Neural cell (in vitro differentiated cells): ENCODE results near the gene FGF16. TPM values are rescaled to one million over a fixed set of nuclear protein-coding genes. Genes with fewer than 3 reads are reported as not detected.

Experiments used
- H2AFZ ChIP-seq: fragments of 200-600, 300-800 bp; sonication (generic), shearing (Covaris generic); 2 replicates; pipeline ENCODE4 v1.6.0; 2014; ENCODE audit warnings: low read depth, mild to moderate bottlenecking, antibody characterized with exemption, low read length, moderate library complexity
- H3F3A ChIP-seq: fragments of 200-600 bp; shearing (Covaris generic); 2 replicates; pipeline ENCODE4 v1.6.1; 2016; ENCODE audit warnings: mild to moderate bottlenecking, moderate library complexity, mixed read lengths, antibody characterized with exemption, low read length; ENCODE audit not compliant: insufficient read depth, poor library complexity, severe bottlenecking
- H3K27ac ChIP-seq: fragments of 200-600, 300-800 bp; sonication (generic), shearing (Covaris generic); 2 replicates; pipeline ENCODE4 v1.5.1; 2014; ENCODE audit warnings: mild to moderate bottlenecking, low read length, moderate library complexity
- H3K27me3 ChIP-seq: fragments of 300-800, 200-600 bp; sonication (generic), shearing (Covaris generic); 2 replicates; pipeline ENCODE4 v1.6.0; 2014; ENCODE audit warnings: mild to moderate bottlenecking, low read depth, low read length, moderate library complexity; ENCODE audit not compliant: insufficient read depth
- H3K36me3 ChIP-seq: fragments of 300-800, 200-600 bp; sonication (generic), shearing (Covaris generic); 2 replicates; pipeline ENCODE4 v1.5.1; 2014; ENCODE audit warnings: mild to moderate bottlenecking, antibody characterized with exemption, low read length, moderate library complexity; ENCODE audit not compliant: insufficient read depth
- H3K4me2 ChIP-seq: fragments of 300-800, 200-600 bp; sonication (generic), shearing (Covaris generic); 2 replicates; pipeline ENCODE4 v1.6.0; 2014; ENCODE audit warnings: mild to moderate bottlenecking, low read length
- H3K4me3 ChIP-seq: fragments of 300-800, 200-600 bp; sonication (generic), shearing (Covaris generic); 2 replicates; pipeline ENCODE4 v1.5.1; 2014; ENCODE audit warnings: mild to moderate bottlenecking, low read length, moderate library complexity
- H3K79me2 ChIP-seq: fragments of 200-600 bp; shearing (Covaris generic); replicated peaks from 2 replicates; pipeline ENCODE4 v1.6.0; 2014; ENCODE audit warnings: mild to moderate bottlenecking, low read length, moderate library complexity; ENCODE audit not compliant: insufficient read depth
- H3K9ac ChIP-seq: fragments of 300-800, 200-600 bp; sonication (generic), shearing (Covaris generic); 2 replicates; pipeline ENCODE4 v1.6.1; 2016; ENCODE audit warnings: mild to moderate bottlenecking, low read length, mixed read lengths
- H3K9me2 ChIP-seq: fragments of 200-600 bp; shearing (Covaris generic); 2 replicates; pipeline ENCODE4 v1.6.1; 2016; ENCODE audit warnings: mild to moderate bottlenecking, low read length, mixed read lengths; ENCODE audit not compliant: insufficient read depth
- H3K9me3 ChIP-seq: fragments of 200-600, 300-800 bp; sonication (generic), shearing (Covaris generic); 2 replicates; pipeline ENCODE4 v1.6.1; 2016; ENCODE audit warnings: mild to moderate bottlenecking, mixed run types, low read length, moderate library complexity, mixed read lengths
- H4K20me1 ChIP-seq: fragments of 200-600 bp; shearing (Covaris generic); 2 replicates; pipeline ENCODE4 v1.6.1; 2016; ENCODE audit warnings: mild to moderate bottlenecking, mixed run types; ENCODE audit not compliant: insufficient read depth
- EP300 ChIP-seq: fragments of 450-650 bp; conservative IDR thresholded peaks from 2 replicates; pipeline ENCODE4 v1.6.1; 2014; ENCODE audit warnings: antibody characterized with exemption, mild to moderate bottlenecking, moderate library complexity; ENCODE audit not compliant: poor library complexity, severe bottlenecking
- EZH2 ChIP-seq: fragments of 200-600, 300-800 bp; shearing (Covaris generic), sonication (generic); IDR thresholded peaks from 2 replicates; pipeline ENCODE4 v1.6.1; 2014; ENCODE audit warnings: antibody characterized with exemption, low read length, borderline replicate concordance, mild to moderate bottlenecking; ENCODE audit not compliant: insufficient read depth, poor library complexity, severe bottlenecking
- MXI1 ChIP-seq: fragments of 450-650 bp; conservative IDR thresholded peaks from 2 replicates; pipeline ENCODE4 v1.6.1; 2014; ENCODE audit warnings: antibody characterized with exemption, mild to moderate bottlenecking; ENCODE audit not compliant: poor library complexity, severe bottlenecking
- POLR2AphosphoS5 ChIP-seq: IDR thresholded peaks from 2 replicates; pipeline ENCODE4 v1.6.1; 2012
- RAD21 ChIP-seq: fragments of 450-650 bp; conservative IDR thresholded peaks from 2 replicates; pipeline ENCODE4 v1.6.1; 2014; ENCODE audit warnings: antibody characterized with exemption, mild to moderate bottlenecking, moderate library complexity
- SMC3 ChIP-seq: fragments of 450-650 bp; conservative IDR thresholded peaks from 2 replicates; pipeline ENCODE4 v1.6.1; 2014; ENCODE audit warnings: antibody characterized with exemption, mild to moderate bottlenecking, moderate library complexity; ENCODE audit not compliant: poor library complexity
- TAF1 ChIP-seq: IDR thresholded peaks from 2 replicates; pipeline ENCODE4 v1.6.1; 2012; ENCODE audit warnings: low read depth
- polyA plus RNA-seq: library from polyadenylated mRNA; depleted of rRNA; stranded (reverse); fragments of >200 nt; gene quantifications from 2 replicates; pipeline ENCODE4 v1.2.3, GENCODE V29; 2014
- TF ChIP-seq, protein P1 (sequence below): IDR thresholded peaks from 2 replicates; pipeline ENCODE4 v1.6.1; 2012; ENCODE audit warnings: borderline replicate concordance

The FGF16 gene
- polyA plus RNA-seq, 1 donor from 2014 or later: not detected

DNA sequence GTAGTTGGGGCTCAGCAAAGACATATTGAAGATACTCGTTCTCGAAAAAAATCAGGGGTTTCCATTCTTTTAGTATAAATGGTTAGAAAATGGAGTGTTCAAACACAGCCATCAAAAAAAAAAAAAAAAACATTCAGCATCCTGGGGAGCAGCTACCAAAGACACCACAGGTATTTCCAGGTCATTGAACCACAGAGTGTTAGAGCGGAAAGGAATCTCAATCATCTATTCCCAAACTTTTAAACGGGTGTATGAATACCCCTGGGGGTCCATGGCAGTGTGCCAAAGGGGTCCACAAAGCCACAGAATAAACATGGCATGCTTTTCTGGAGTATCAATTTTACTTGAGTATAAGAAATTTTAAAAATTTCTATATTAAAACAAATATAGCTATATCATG, 6.9 kb upstream of the FGF16 start (continued):
- no peak for TF ChIP-seq EP300

DNA sequence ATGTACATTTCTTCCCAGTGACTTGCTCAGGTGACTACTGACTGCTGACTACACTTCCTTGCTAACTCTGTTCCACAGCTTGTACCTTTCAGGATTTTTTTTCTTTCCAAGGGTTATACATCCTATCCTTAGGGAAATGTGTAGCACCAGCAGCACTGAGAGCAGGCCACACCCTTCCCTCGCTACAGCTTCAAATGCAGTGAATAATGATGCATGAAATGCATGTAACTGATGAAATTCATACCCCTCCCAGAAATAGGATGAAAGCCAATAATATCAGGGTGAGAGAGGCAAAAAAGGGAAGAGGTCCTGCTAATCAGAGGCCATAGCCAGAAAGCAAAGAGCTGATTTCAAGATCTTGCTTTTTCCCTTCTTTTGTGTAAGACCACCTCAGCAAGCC, 6.2 kb upstream of the FGF16 start:
- Histone ChIP-seq H3K9ac (no peak overlapping the region), H2AFZ (no peak overlapping the region), H3K9me3 (no peaks in the 10 kb centered on the region), H3K36me3 (no peaks in the 10 kb centered on the region), H3K79me2 (no peaks in the 10 kb centered on the region), H4K20me1 (no peaks in the 10 kb centered on the region), H3K27ac (no peak overlapping the region), H3F3A (no peaks in the 10 kb centered on the region), H3K27me3 (peaks cover 5% of the 10 kb centered on the region), H3K4me3 (no peak overlapping the region), H3K9me2 (no peaks in the 10 kb centered on the region), H3K4me2 (no peak overlapping the region)
- TF ChIP-seq MXI1 (no peak), TAF1 (no peak), POLR2AphosphoS5 (no peak), EP300 (no peak)

- Histone ChIP-seq H2AFZ (no peak overlapping the region), H3K9me2 (no peaks in the 10 kb centered on the region), H3K27me3 (peaks cover 10% of the 10 kb centered on the region), H3K4me2 (no peak overlapping the region), H3K9ac (no peak overlapping the region), H3K36me3 (no peaks in the 10 kb centered on the region), H3K4me3 (no peak overlapping the region), H3K27ac (no peak overlapping the region), H4K20me1 (no peaks in the 10 kb centered on the region), H3K79me2 (no peaks in the 10 kb centered on the region), H3F3A (no peaks in the 10 kb centered on the region), H3K9me3 (no peaks in the 10 kb centered on the region)
- TF ChIP-seq TAF1 (no peak), EZH2 (no peak), POLR2AphosphoS5 (no peak), SMC3 (no peak), EP300 (no peak)
- TF ChIP-seq, protein P1, sequence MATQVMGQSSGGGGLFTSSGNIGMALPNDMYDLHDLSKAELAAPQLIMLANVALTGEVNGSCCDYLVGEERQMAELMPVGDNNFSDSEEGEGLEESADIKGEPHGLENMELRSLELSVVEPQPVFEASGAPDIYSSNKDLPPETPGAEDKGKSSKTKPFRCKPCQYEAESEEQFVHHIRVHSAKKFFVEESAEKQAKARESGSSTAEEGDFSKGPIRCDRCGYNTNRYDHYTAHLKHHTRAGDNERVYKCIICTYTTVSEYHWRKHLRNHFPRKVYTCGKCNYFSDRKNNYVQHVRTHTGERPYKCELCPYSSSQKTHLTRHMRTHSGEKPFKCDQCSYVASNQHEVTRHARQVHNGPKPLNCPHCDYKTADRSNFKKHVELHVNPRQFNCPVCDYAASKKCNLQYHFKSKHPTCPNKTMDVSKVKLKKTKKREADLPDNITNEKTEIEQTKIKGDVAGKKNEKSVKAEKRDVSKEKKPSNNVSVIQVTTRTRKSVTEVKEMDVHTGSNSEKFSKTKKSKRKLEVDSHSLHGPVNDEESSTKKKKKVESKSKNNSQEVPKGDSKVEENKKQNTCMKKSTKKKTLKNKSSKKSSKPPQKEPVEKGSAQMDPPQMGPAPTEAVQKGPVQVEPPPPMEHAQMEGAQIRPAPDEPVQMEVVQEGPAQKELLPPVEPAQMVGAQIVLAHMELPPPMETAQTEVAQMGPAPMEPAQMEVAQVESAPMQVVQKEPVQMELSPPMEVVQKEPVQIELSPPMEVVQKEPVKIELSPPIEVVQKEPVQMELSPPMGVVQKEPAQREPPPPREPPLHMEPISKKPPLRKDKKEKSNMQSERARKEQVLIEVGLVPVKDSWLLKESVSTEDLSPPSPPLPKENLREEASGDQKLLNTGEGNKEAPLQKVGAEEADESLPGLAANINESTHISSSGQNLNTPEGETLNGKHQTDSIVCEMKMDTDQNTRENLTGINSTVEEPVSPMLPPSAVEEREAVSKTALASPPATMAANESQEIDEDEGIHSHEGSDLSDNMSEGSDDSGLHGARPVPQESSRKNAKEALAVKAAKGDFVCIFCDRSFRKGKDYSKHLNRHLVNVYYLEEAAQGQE: no peak
Measured at GRCh38 chrX:77441479-77441878, 5.7 kb upstream of the FGF16 start.

DNA sequence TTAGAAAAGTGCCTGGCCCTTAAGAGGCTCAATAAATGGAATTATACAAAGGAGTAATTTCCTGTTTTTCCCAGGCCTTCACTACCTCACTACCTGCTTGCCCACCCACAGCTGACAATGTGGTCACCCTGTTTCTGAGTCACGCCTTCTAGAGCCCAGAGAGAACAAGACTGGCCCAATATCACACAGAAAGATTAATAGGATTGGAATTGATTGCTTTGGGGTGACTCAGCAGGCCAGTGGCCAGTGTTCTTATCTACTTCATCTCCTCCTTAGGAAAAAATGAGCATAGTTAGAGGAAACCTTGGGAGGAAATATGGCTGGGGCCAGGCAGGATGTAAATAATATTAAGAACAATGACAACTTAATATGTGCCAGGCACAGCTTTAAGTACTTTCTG, 4.5 kb upstream of the FGF16 start:
- Histone ChIP-seq H3K9me2 (no peaks in the 10 kb centered on the region), H4K20me1 (no peaks in the 10 kb centered on the region), H2AFZ (no peak overlapping the region), H3F3A (no peaks in the 10 kb centered on the region), H3K27me3 (peaks cover 22% of the 10 kb centered on the region), H3K27ac (no peak overlapping the region), H3K4me3 (no peak overlapping the region), H3K4me2 (no peak overlapping the region), H3K79me2 (no peaks in the 10 kb centered on the region), H3K9ac (no peak overlapping the region), H3K36me3 (no peaks in the 10 kb centered on the region), H3K9me3 (no peaks in the 10 kb centered on the region)
- TF ChIP-seq RAD21 (no peak), MXI1 (no peak), POLR2AphosphoS5 (no peak), EZH2 (no peak)
- TF ChIP-seq, protein P1: no peak
